GM12891 (cell line): Measurements from ENCODE around the gene IQUB.

ENCODE experiments used
- PAX5 ChIP-seq: IDR thresholded peaks from 2 replicates; pipeline ENCODE4 v1.6.1; 2011; ENCODE audit warnings: low read length, moderate library complexity, mild to moderate bottlenecking; ENCODE audit not compliant: insufficient read depth, severe bottlenecking
- POLR2A ChIP-seq: IDR thresholded peaks from 2 replicates; pipeline ENCODE4 v1.6.1; 2011; ENCODE audit warnings: low read depth, low read length, control low read depth
- POLR2AphosphoS5 ChIP-seq: IDR thresholded peaks from 2 replicates; pipeline ENCODE4 v1.6.1; 2011; ENCODE audit warnings: low read depth, low read length, control low read depth
- TAF1 ChIP-seq: IDR thresholded peaks from 2 replicates; pipeline ENCODE4 v1.6.1; 2011; ENCODE audit warnings: low read depth, low read length, control low read depth

DNA sequence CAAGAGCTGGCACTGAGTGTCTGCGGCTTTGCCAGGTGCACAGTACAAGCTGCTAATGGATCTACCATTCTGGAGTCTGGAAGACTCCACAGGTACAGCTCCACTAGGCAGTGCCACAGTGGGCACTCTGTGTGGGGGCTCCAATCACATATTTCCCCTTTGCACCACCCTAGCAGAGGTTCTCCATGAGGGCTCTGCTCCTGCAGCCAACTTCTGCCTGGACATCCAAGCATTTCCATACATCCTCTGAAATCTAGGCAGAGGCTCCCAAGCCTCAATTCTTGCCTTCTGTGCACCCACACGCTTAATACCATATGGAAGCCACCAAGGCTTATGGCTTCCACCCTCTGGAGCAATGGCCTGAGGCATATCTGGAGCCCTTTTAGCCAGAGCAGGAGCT, 29.2 kb downstream of the IQUB start:
- no peak for TF ChIP-seq POLR2A
- TF ChIP-seq TAF1: no peak
- TF ChIP-seq POLR2AphosphoS5: no peak
- no peak for TF ChIP-seq PAX5
